RWPE1 (cell line): Measurements from ENCODE around the gene ZNF672.
"Not testable (repeated sequence)": the region's sequence is repeated elsewhere in the genome, so short reads cannot be mapped to it uniquely, and the experiment has no call there.

Source experiments
- CTCF ChIA-PET: fragments of 350-600 bp; sonication (Branson Sonifier 250); formaldehyde crosslinking; extraction: SDS; loops from one replicate; lab custom pipeline; 2021; lab: Yijun Ruan, JAX
- POLR2A ChIA-PET: fragments of 400-600 bp; formaldehyde crosslinking; extraction: SDS; loops from one replicate; lab custom pipeline; 2020; ENCODE audit warnings: antibody characterized with exemption; ENCODE audit not compliant: low non-redundant PET; lab: Yijun Ruan, JAX
- DNase-seq: peaks from one replicate; pipeline ENCODE4 v3.0.0; 2012; ENCODE audit warnings: low spot score
- H3K27ac ChIP-seq: fragments of 450-650 bp; 2 replicates; pipeline ENCODE4 v1.5.1; 2017
- TF ChIP-seq, protein P1 (sequence below): fragments of 450-650 bp; conservative IDR thresholded peaks from 2 replicates; pipeline ENCODE4 v1.5.1; 2017; ENCODE audit warnings: low read depth, mild to moderate bottlenecking

Gene ZNF672

GRCh38 chr1:248798791-248799190 lies 39.2 kb upstream of the ZNF672 start:
- POLR2A ChIA-PET = no interaction called here
- CTCF ChIA-PET = no interaction called here
- TF ChIP-seq, protein P1, sequence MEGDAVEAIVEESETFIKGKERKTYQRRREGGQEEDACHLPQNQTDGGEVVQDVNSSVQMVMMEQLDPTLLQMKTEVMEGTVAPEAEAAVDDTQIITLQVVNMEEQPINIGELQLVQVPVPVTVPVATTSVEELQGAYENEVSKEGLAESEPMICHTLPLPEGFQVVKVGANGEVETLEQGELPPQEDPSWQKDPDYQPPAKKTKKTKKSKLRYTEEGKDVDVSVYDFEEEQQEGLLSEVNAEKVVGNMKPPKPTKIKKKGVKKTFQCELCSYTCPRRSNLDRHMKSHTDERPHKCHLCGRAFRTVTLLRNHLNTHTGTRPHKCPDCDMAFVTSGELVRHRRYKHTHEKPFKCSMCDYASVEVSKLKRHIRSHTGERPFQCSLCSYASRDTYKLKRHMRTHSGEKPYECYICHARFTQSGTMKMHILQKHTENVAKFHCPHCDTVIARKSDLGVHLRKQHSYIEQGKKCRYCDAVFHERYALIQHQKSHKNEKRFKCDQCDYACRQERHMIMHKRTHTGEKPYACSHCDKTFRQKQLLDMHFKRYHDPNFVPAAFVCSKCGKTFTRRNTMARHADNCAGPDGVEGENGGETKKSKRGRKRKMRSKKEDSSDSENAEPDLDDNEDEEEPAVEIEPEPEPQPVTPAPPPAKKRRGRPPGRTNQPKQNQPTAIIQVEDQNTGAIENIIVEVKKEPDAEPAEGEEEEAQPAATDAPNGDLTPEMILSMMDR = no peak
- no peak overlapping the region for H3K27ac ChIP-seq
- no peak for DNase-seq

- ChIA-PET CTCF (interaction anchor here (0.7 kb wide), 1 partner anchor 181 kb away, joined by 3 read pairs; no protein-coding TSS in a partner anchor), POLR2A (no interaction called here)
- no peak overlapping the region for H3K27ac ChIP-seq
- TF ChIP-seq, protein P1 = no peak
- no peak for DNase-seq
These were observed 37.6 kb upstream of the ZNF672 start for GRCh38 chr1:248800459-248800858.

DNA sequence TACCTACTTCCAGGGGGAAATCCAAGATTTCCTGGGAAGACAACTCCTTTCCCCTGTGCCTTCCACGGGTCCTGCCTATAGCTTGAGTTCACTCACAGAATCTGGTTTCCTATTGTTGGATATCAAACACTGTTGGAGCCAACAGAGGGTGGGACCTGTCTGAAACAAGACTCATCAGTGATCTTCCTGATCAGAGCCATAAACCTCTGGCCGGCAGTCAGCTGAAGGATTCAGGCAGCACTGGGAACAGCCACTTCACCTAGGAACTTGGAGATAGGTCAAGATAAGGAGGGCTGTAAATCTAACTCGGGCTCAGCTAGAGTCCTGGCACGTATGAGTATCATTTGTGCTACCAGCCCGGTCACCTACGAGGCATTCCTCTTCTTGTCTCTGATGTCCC lies 35.6 kb upstream of the ZNF672 start:
- POLR2A ChIA-PET = no interaction called here
- H3K27ac ChIP-seq = no peak overlapping the region
- DNase-seq = no peak
- CTCF ChIA-PET = no interaction called here
- TF ChIP-seq, protein P1 = no peak

DNA sequence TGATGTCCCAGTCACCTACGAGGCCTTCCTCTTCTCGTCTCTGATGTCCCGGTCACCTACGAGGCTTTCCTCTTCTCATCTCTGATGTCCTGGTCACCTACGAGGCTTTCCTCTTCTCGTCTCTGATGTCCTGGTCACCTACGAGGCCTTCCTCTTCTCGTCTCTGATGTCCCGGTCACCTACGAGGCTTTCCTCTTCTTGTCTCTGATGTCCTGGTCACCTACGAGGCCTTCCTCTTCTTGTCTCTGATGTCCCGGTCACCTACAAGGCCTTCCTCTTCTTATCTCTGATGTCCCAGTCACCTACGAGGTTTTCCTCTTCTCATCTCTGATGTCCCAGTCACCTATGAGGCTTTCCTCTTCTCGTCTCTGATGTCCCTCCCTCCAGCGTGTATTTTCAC lies 34.5 kb upstream of the ZNF672 start:
- POLR2A ChIA-PET, CTCF ChIA-PET, H3K27ac ChIP-seq, DNase-seq: not testable (repeated sequence)

- no peak for DNase-seq
- CTCF ChIA-PET = no interaction called here
- POLR2A ChIA-PET = no interaction called here
- no peak overlapping the region for H3K27ac ChIP-seq
- TF ChIP-seq, protein P1 = no peak
These were observed 33.0 kb upstream of the ZNF672 start for GRCh38 chr1:248804771-248805681.

- TF ChIP-seq, protein P1 = no peak
- DNase-seq = no peak
- ChIA-PET CTCF (no interaction called here), POLR2A (no interaction called here)
- H3K27ac ChIP-seq = no peak overlapping the region
These were observed 32.1 kb upstream of the ZNF672 start for GRCh38 chr1:248805876-248806275.
